PC-9 (cell line): ENCODE data around the gene DDX49.

Source experiments
- CTCF ChIP-seq: fragments of 200-600 bp; sonication (generic); conservative IDR thresholded peaks from 2 replicates; pipeline ENCODE4 v1.6.1; 2017; ENCODE audit warnings: mixed run types, antibody characterized with exemption, mild to moderate bottlenecking, moderate library complexity
- EZH2 ChIP-seq: fragments of 200-600 bp; sonication (generic); IDR thresholded peaks from 2 replicates; pipeline ENCODE4 v1.8.0; 2017; ENCODE audit warnings: antibody characterized with exemption, low read depth

- TF ChIP-seq CTCF, result no peak
- no peak for TF ChIP-seq EZH2
These were observed 12.0 kb downstream of the DDX49 start for GRCh38 chr19:18931316-18932162.
